Occipital lobe (tissue), 2 donors: ENCODE results near the gene PITX2. TPM values are rescaled to one million over a fixed set of nuclear protein-coding genes. Genes with fewer than 3 reads are reported as not detected.

ENCODE experiments used
- DNase-seq: peaks from one replicate; lab custom pipeline; 2025; lab: John Stamatoyannopoulos, UW
- total RNA-seq: library from RNA; depleted of rRNA; stranded (reverse); fragments of >200 nt; gene quantifications from one replicate; pipeline ENCODE4 v1.2.3, GENCODE V29; 2014

PITX2 gene
- total RNA-seq, result not detected

GRCh38 chr4:110622841-110623717, at the start of gene PITX2:
Gene PITX2 (minus strand): TSS chr4:110623077. CDS start chr4:110622460, 617 bp downstream.
- no peak for DNase-seq

- no peak for DNase-seq
Measured at GRCh38 chr4:110671679-110672078, 48.8 kb upstream of the PITX2 start.

GRCh38 chr4:110669663-110670062, 46.8 kb upstream of the PITX2 start:
- DNase-seq, result no peak

- DNase-seq, result no peak
Measured at GRCh38 chr4:110668463-110669235, 45.8 kb upstream of the PITX2 start.

- DNase-seq, result no peak
Measured at GRCh38 chr4:110667670-110668069, 44.8 kb upstream of the PITX2 start.

GRCh38 chr4:110666030-110666429, 43.2 kb upstream of the PITX2 start:
- no peak for DNase-seq

GRCh38 chr4:110663738-110664444, 41.0 kb upstream of the PITX2 start:
- DNase-seq, result no peak

- no peak for DNase-seq
Measured at GRCh38 chr4:110663206-110663605, 40.3 kb upstream of the PITX2 start.

- no peak for DNase-seq
Measured at GRCh38 chr4:110660755-110661154, 37.9 kb upstream of the PITX2 start.

- DNase-seq, result no peak
Measured at GRCh38 chr4:110654254-110654635, 31.4 kb upstream of the PITX2 start.

GRCh38 chr4:110653321-110654253, 30.7 kb upstream of the PITX2 start:
- DNase-seq, result no peak

- DNase-seq, result no peak
Measured at GRCh38 chr4:110644008-110644407, 21.1 kb upstream of the PITX2 start.

GRCh38 chr4:110643096-110643495, 20.2 kb upstream of the PITX2 start:
- no peak for DNase-seq

- no peak for DNase-seq
Measured at GRCh38 chr4:110641218-110641617, 18.3 kb upstream of the PITX2 start.

- DNase-seq, result no peak
Measured at GRCh38 chr4:110640576-110640975, 17.7 kb upstream of the PITX2 start.

GRCh38 chr4:110639207-110640090, 16.6 kb upstream of the PITX2 start:
- no peak for DNase-seq

- DNase-seq, result no peak
Measured at GRCh38 chr4:110638089-110638746, 15.3 kb upstream of the PITX2 start.

- no peak for DNase-seq
Measured at GRCh38 chr4:110637408-110638088, 14.7 kb upstream of the PITX2 start.
